Ascending aorta (tissue), 2 donors: ENCODE data around the gene RNF220. TPM values are rescaled to one million over a fixed set of nuclear protein-coding genes. Genes with fewer than 3 reads are reported as not detected.

ENCODE experiments used
- DNase-seq, 2 donors: peaks; one replicate each; pipeline ENCODE4 v3.0.0-alpha.2; 2019; ENCODE audit warnings: low spot score in 2 of 2
- H3K27ac ChIP-seq, 2 donors: fragments of 200-600 bp; sonication (generic); one replicate each; pipeline ENCODE4 v1.5.1; 2016 to 2017; ENCODE audit warnings: mild to moderate bottlenecking in 1 of 2
- H3K27me3 ChIP-seq: fragments of 200-600 bp; sonication (generic); one replicate; pipeline ENCODE4 v1.5.1; 2017
- H3K36me3 ChIP-seq, 2 donors: fragments of 200-600 bp; sonication (generic); one replicate each; pipeline ENCODE4 v1.5.1; 2016
- H3K4me1 ChIP-seq, 2 donors: fragments of 200-600 bp; sonication (generic); one replicate each; pipeline ENCODE4 v1.5.1; 2016 to 2017; ENCODE audit warnings: mild to moderate bottlenecking in 1 of 2
- H3K4me3 ChIP-seq, 2 donors: fragments of 200-600 bp; sonication (generic); one replicate each; pipeline ENCODE4 v1.5.1; 2016 to 2017; ENCODE audit warnings: mild to moderate bottlenecking in 1 of 2
- H3K9me3 ChIP-seq, 2 donors: fragments of 200-600 bp; sonication (generic); one replicate each; pipeline ENCODE4 v1.5.1; 2016
- intact Hi-C: fragments of 100-400 bp; cut with DNase I; formaldehyde crosslinking; loops from one replicate; pipeline ENCODE4 v1.15.1; 2023
- total RNA-seq: library from RNA; depleted of rRNA; stranded (reverse); fragments of >200 nt; gene quantifications from one replicate; pipeline ENCODE4 v1.1.0, GENCODE V29; 2016
- TF ChIP-seq, protein P1 (sequence below), 3 experiments: fragments of 200-600 bp in 2 of 3; fragments of 450-650 bp in 1 of 3; sonication (generic) in 2 of 3; IDR thresholded peaks; one replicate each; pipeline ENCODE4 v1.5.1; 2016 to 2019; ENCODE audit warnings: antibody characterized with exemption in 3 of 3, mild to moderate bottlenecking in 1 of 3, moderate library complexity in 1 of 3

The RNF220 gene
- total RNA-seq, 1 donor from 2014 or later: 54.8 TPM

DNA sequence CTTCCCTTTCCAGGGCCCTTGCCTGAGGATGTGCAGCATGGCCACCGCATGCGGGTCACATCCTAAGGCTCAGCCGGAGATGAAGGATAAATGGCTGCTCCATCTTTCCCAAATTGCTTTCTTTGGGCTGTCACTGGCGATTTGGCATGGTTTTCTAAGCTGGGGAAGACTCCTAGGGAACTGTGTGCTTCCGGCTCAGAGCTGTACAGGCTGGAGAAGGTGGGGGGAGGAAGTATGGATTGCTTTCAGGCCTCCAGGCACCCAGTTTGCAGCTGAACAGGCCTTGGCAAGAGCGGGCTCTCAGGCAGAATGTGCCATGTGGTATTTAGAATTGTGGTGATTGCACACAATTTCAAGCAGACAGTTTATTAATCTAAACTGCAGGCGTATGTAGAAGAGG, 220.3 kb downstream of the RNF220 start:
- Histone ChIP-seq H3K4me1 (no peaks in the 10 kb centered on the region), H3K36me3 (no peaks in the 10 kb centered on the region), H3K27ac (no peak overlapping the region), H3K27me3 (no peaks in the 10 kb centered on the region), H3K4me3 (no peak overlapping the region), H3K9me3 (no peaks in the 10 kb centered on the region)
- no peak for DNase-seq
- TF ChIP-seq, protein P1, sequence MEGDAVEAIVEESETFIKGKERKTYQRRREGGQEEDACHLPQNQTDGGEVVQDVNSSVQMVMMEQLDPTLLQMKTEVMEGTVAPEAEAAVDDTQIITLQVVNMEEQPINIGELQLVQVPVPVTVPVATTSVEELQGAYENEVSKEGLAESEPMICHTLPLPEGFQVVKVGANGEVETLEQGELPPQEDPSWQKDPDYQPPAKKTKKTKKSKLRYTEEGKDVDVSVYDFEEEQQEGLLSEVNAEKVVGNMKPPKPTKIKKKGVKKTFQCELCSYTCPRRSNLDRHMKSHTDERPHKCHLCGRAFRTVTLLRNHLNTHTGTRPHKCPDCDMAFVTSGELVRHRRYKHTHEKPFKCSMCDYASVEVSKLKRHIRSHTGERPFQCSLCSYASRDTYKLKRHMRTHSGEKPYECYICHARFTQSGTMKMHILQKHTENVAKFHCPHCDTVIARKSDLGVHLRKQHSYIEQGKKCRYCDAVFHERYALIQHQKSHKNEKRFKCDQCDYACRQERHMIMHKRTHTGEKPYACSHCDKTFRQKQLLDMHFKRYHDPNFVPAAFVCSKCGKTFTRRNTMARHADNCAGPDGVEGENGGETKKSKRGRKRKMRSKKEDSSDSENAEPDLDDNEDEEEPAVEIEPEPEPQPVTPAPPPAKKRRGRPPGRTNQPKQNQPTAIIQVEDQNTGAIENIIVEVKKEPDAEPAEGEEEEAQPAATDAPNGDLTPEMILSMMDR (IDR thresholded peaks at IDR 0.05): no peak
- intact Hi-C loops: no loop called here

DNA sequence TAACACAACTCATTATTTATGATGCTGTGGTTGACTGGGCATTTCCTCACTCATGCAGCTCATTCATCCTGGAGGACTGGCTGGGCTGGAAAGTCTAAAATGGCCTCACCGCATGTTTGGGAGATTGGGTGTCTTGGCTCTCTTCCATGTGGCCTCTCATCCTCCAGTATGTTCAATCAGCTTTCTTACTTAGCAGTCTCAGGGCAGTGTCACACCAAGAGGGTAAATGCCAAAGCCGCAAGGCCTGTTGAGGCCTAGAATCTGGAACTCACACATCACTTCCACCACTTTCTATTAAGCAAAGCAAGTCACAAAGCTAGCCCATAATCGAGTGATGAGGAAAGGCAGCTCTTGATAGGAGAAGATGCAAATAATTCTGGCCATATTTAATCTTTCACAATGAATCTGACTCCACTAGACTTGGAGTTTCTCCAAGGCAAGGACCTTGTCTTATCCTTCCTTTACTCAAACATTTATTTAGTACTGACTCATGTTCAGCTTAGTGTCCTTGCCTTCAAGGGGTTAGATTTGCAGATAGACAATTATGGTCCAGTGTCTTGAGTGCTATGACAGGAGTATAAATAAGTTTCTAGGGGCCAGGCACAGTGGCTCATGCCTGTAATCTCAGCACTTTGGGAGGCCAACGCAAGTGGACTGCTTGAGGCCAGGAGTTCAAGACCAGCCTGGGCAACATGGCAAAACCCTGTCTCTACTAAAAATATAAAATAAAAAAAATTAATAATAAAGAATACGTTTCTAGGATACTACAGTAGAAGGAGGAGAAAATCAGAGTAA, 224.1 kb downstream of the RNF220 start:
- intact Hi-C loops: no loop called here
- no peak overlapping the region for H3K4me3 ChIP-seq
- H3K36me3 ChIP-seq: peaks cover 0 to 2% of the 10 kb centered on the region in 2 donors
- no peaks in the 10 kb centered on the region for H3K9me3 ChIP-seq
- H3K27me3 ChIP-seq: no peaks in the 10 kb centered on the region
- no peak overlapping the region for H3K27ac ChIP-seq
- TF ChIP-seq, protein P1 (IDR thresholded peaks at IDR 0.05): no peak
- H3K4me1 ChIP-seq: peaks cover 12 to 13% of the 10 kb centered on the region in 2 donors
- DNase-seq: no peak

DNA sequence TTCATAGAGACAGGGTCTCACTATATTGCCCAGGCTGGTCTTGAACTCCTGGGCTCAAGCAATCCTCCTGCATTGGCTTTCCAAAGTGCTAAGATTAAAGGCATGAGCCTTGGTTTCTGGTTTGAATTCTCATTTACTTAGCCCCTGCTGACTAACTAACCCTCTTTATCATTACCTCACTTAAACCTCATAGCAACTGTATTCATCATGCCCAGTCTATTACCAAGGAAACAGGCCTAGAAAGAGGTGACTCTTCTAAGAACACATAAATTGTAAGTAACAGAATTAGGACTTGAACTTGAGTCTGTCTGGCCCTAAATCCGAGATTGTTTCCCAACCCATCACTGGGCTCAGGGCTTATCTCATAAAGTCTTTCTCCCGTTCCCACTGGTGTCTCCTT, 225.1 kb downstream of the RNF220 start:
- intact Hi-C loops: loop anchor here (5.0 kb wide), 1 partner anchor 672 kb away; no protein-coding TSS in a partner anchor
- no peak for DNase-seq
- peaks cover 9 to 12% of the 10 kb centered on the region in 2 donors for H3K36me3 ChIP-seq
- no peak overlapping the region for H3K4me3 ChIP-seq
- no peaks in the 10 kb centered on the region for H3K9me3 ChIP-seq
- peaks cover 12 to 13% of the 10 kb centered on the region in 2 donors for H3K4me1 ChIP-seq
- no peaks in the 10 kb centered on the region for H3K27me3 ChIP-seq
- H3K27ac ChIP-seq: no peak overlapping the region
- TF ChIP-seq, protein P1 (IDR thresholded peaks at IDR 0.05): no peak

DNA sequence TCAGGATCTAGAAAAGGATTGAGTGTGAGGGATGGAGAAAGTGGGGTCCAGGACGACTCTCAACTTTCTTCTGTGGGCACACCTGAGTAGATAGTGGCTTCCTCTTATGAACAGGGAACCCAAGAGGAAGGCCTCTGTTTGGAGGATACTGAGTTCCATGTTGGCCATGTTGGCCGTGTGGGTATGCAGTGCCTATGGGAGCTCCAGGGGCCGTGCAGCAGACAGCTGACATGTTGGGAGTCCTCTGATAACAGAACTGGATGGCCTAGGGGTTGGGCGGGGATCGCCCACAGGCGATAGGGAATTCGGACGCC, 226.2 kb downstream of the RNF220 start:
- no peak for DNase-seq

DNA sequence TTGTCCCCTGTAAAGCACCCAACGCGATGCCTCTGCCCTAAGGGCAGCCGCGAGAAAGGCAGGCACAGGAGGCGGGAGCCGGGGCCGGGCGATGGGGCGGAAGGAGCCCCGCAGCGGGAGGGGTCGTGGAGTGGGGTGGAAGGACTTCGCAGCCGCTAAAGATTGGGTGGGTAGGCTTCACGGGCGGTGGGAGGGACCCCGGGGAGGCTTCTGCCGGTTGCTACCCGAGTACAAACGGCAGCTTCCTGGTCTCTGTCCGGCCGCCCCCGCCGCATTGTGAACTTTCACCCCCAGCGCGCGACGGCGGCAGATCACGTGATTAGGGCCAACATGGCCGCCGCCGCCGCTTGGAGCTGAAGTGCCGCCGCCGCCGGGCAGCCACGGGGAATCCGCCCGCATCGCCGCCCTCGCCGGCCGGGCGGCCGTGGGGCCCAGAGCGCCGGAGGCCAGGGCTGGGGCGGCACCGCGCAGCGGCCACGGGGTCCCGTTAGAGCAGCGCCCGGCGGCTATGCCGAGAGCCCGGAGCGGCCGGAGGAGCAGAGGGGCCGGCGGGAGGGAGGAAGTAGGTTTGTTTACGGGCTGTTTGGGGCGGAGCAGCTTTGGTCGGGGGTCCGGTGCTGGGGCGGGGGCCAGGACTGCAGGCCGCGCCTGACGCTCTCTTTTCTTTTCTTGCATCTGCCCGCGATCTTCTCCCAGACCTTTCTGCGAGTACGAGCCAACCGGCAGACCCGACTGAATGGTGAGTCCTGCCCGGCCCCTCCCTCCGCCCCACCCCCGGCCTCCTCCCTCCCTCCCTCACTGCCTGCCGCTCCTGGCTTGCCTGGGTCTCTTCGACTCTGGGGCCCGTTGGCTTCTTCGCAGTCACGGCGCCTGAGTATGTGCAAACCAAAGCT, 226.8 kb downstream of the RNF220 start:
- H3K27ac ChIP-seq: peak overlapping the region; percentile 95 to 97
- DNase-seq: peak; percentile 62 to 94
- peaks cover 12 to 13% of the 10 kb centered on the region in 2 donors for H3K4me1 ChIP-seq
- intact Hi-C loops: loop anchor here (1.0 to 5.0 kb wide), 2 partner anchors 13 to 670 kb away; no protein-coding TSS in a partner anchor
- H3K36me3 ChIP-seq: peaks cover 26 to 30% of the 10 kb centered on the region in 2 donors
- H3K27me3 ChIP-seq: no peaks in the 10 kb centered on the region
- peak overlapping the region; percentile 84 to 96 for H3K4me3 ChIP-seq
- no peaks in the 10 kb centered on the region for H3K9me3 ChIP-seq
- TF ChIP-seq, protein P1 (IDR thresholded peaks at IDR 0.05): peak in 1 of 3 experiments; percentile 14

More for the DNA sequence above, 226.2 kb downstream of the RNF220 start:
- intact Hi-C loops: loop anchor here (5.0 kb wide), 1 partner anchor 671 kb away; no protein-coding TSS in a partner anchor
- Histone ChIP-seq H3K27me3 (no peaks in the 10 kb centered on the region), H3K4me3 (peak overlapping the region; percentile 84 to 96), H3K36me3 (peaks cover 20 to 24% of the 10 kb centered on the region in 2 donors), H3K9me3 (no peaks in the 10 kb centered on the region), H3K27ac (peak overlapping the region; percentile 95 to 97), H3K4me1 (peaks cover 12 to 13% of the 10 kb centered on the region in 2 donors)
- TF ChIP-seq, protein P1 (IDR thresholded peaks at IDR 0.05): no peak
